Myocyte (in vitro differentiated cells): ENCODE data around the gene OTUD7B. TPM values are rescaled to one million over a fixed set of nuclear protein-coding genes. Genes with fewer than 3 reads are reported as not detected.
"Not testable (repeated sequence)": the region's sequence is repeated elsewhere in the genome, so short reads cannot be mapped to it uniquely, and the experiment has no call there.

ENCODE experiments used
- DNase-seq: peaks from one replicate; pipeline ENCODE4 v3.0.0-alpha.2; 2012; ENCODE audit warnings: low read depth
- total RNA-seq: library from RNA; depleted of rRNA; stranded (reverse); fragments of >200 nt; gene quantifications from 2 replicates; pipeline ENCODE4 v1.2.3, GENCODE V29; 2014

OTUD7B gene
- total RNA-seq, 1 donor from 2014 or later, result 13.4 TPM

DNA sequence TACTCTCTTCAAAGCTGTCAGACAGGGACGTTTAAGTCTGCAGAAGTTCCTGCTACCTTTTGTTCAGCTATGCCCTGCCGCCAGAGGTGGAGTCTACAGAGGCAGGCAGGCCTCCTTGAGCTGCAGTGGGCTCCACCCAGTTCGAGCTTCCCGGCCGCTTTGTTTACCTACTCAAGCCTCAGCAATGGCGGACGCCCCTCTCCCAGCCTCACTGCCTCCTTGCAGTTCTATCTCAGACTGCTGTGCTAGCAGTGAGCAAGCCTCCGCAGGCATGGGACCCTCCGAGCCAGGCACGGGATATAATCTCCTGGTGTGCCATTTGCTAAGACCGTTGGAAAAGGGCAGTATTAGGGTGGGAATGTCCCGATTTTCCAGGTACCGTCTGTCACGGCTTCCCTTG lies 53.0 kb downstream of the OTUD7B start:
- DNase-seq, result not testable (repeated sequence)

DNA sequence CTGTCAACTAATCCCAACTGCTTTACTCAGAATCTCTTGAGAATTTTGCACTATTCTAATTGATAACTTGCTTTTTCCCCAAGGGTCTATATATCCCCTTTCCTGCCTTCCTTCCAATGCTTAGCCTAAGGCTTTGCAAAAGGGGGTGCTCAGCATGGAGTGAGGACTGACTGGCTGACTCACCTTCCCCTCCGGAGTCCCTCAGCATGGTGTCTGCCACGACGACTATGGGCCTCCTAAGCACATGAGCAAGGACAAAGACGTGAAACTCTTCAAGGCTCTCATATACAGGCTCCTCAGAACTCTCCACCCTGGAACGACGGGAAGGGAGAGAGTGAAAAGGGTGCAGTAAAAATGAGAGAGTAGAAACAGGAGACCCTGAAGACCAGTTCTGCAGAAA lies 60.6 kb downstream of the OTUD7B start:
- DNase-seq, result no peak

GRCh38 chr1:149945206-149945605 lies 65.3 kb downstream of the OTUD7B start:
- DNase-seq, result no peak

GRCh38 chr1:149942885-149943284 lies 67.6 kb downstream of the OTUD7B start:
- DNase-seq, result no peak

GRCh38 chr1:149942207-149942606 lies 68.3 kb downstream of the OTUD7B start:
- DNase-seq, result no peak

- DNase-seq, result no peak
Measured at GRCh38 chr1:149940427-149940826, 70.1 kb downstream of the OTUD7B start.

GRCh38 chr1:149938668-149939003 lies 71.9 kb downstream of the OTUD7B start:
- not testable (repeated sequence) for DNase-seq

- no peak for DNase-seq
Measured at GRCh38 chr1:149937759-149938158, 72.8 kb downstream of the OTUD7B start.

- DNase-seq, result peak; percentile 26
Measured at GRCh38 chr1:149936992-149937705, 73.4 kb downstream of the OTUD7B start.

DNA sequence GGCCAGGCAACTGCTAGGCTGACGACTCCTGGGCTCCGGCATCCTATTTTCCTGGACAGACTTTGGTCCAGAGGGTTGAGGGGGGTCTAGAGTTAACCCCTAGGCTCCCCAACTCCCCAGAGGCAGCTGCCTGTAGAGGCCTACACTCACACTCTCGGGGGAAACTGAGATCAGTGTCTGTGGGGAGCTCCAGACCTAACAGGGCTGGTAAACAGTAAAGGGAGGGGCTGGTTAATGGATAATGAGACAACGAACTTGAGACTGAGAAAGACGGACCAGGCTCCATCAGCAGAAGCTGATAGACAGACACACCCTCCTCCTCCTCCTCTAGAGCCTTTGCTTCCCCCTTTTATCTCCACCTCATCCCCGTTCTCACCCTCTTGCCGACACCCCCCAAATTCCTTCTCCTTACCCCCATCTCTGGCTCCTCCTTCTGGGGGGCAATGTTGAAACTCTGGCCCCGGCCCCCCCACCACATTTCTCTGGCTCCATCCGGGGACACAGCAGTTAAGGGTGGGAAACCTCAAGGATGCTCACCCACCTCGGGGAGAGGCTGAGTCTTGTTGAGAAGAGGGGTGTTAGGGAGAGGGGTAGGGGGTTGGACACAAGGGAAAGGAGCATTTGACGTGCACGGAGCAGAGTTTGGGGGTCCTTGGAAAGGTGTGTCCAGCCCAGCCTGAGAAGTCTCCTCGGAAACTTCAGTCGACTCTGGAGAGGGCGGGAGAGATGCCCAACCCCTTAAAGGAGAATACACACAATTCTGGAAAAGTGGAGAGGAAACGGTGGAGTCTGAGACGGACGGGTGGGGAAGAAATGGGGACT lies 74.1 kb downstream of the OTUD7B start, which contains the start of gene MTMR11:
MTMR11 (minus strand) TSS at position 710 of the 822 bp plus-strand sequence; CDS start at position 478, 232 bp downstream.
- peak; percentile 33 for DNase-seq

GRCh38 chr1:149934356-149934755 lies 76.2 kb downstream of the OTUD7B start:
- no peak for DNase-seq

GRCh38 chr1:149933208-149933607 lies 77.3 kb downstream of the OTUD7B start:
- DNase-seq, result no peak

DNA sequence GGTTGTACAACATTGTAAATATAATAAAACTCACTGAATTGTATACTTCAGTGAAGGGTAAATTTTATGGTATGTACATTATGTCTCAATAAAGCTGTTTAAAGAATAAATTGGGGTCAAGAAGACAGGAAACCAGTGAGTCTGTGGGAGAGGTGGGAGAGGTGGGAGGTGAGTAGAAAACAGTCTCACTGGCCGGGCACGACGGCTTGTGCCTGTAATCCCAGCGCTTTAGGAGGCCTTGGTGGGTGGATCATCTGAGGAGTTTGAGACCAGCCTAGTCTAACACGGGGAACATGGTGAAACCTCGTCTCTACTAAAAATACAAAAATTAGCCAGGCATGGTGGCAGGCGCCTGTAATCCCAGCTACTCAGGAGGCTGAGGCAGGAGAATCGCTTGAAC lies 78.1 kb downstream of the OTUD7B start:
- no peak for DNase-seq

- no peak for DNase-seq
Measured at GRCh38 chr1:149931212-149931790, 79.2 kb downstream of the OTUD7B start.

- DNase-seq, result no peak
Measured at GRCh38 chr1:149929856-149930255, 80.7 kb downstream of the OTUD7B start.

DNA sequence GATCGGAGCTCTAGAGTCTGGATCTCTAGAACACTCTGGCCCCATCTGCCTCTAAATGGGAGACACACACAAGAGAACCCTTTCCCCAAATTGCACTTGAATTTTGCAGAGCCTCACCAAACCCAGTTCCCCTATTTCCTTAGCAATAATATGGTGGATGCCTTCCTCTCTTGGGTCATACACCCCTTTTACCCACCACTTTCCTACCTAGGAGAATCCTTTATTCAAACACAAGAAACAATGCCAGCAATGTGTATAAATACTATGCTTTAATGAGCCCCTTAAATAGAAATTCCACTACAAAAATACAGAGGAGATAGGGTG lies 82.2 kb downstream of the OTUD7B start:
- DNase-seq, result no peak

DNA sequence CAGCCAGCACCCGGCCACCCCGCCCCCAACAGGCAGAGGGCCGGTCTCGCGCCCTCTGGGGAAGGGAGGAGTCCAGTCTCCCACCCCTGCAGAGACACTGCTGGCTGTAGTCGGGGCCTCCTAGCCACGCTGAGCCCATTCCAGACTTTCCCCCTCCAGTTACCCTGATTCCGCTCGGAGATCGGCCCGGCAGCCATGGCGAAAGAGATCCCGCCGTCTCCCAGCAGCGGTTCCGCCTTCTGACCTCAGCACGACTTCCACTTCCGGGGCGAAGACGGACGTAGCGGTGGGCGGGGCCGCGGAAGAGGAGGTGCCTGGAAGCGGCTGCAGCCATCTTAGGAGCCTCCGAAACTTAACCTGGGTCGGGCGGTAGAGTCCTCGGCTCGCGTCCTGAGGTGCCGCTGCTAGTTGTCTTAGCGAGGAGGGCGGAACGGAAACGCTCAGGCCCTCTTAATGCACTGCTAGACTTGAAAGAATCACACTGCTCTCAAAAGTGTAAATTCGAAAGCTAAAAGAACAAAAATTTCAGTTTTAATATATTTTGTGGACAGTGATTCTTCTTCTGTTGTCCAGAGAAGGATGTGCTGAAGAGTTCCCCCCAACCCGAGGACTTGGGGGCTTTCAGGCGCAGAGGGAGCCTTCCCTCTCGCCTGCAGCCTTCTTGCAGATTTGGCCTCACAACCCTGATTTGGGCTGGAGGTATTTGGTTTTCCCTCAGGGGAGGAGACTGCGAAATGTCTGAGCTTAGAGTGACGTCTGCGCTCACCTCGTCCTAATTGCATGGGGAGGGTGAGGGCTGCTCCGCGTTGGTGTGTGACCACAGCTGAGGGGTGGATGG lies 82.7 kb downstream of the OTUD7B start, which contains the start of gene SF3B4:
SF3B4 (minus strand) TSS at position 241 of the 838 bp plus-strand sequence; CDS start at position 197, 44 bp downstream.
- DNase-seq, result peak; percentile 94

DNA sequence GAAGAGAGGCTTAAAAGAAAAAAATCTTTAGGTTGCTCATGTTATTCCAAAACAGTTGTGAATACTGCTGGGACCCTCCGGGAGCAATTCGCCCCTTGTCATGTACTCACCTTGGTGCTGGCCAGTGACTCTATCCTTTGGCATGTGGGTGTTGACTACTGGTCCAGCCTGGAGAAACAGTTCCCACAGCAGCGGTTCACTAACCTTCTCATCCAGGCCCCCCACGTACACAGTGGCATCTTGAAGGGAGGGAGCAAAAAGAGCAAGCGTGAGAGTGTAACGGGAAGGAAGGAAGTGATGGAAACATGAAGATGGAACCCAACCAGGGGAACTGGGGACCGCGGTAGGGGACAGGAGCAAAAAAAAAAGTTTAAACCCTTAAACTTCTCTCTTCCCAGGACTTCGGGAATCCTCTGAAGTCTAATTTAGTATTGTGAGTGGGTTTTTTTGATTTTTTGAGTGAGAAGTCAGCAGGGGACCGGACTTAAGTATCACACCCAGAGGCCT lies 83.4 kb downstream of the OTUD7B start:
- DNase-seq, result no peak

- DNase-seq, result no peak
Measured at GRCh38 chr1:149926296-149926695, 84.2 kb downstream of the OTUD7B start.

DNA sequence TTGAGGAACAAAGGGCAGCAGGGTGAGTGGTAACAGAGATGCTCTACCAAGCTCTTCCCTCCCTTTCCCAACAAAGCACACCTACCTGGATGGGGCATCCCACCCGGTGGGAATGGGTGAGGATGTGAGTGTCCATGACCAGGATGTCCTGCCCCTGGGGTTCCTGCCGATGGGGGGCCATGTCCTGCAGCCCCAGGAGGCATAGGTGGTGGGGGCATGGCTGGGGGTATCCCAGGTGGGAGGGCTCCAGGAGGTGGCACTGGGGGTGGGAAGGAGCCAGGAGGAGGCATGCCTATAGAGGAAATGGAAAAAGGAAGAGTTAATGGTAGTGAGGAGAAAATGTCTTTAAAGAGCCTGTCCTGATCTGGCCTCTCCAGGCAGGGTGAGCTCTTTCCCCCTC lies 84.8 kb downstream of the OTUD7B start:
- DNase-seq, result no peak

DNA sequence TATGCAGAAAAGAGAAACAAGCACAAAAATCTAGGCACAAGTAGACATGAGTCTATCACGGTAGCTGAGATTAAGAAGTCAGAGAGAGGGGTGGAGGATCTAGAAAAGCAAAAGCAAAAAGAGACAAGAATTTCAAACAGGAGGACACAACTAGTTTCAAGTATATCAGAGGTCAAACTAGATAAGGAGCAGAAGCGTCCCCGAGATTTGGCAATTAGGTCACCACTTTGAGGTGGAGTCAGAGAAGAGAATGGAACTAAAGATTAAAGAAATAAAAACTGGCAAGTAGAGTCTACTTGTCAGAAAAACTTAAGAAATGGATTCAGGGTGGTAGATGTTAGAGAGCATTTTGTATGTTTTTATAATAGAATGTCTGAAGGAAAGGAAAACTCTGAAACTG lies 85.2 kb downstream of the OTUD7B start:
- DNase-seq, result no peak
